Endothelial cell of umbilical vein (primary cell): ENCODE results near the gene HSPB1.

Source experiments
- EZH2 ChIP-seq: IDR thresholded peaks from 2 replicates; pipeline ENCODE4 v1.6.1; 2012; ENCODE audit warnings: borderline replicate concordance, low read depth, mild to moderate bottlenecking, moderate library complexity, low read length, inconsistent platforms; ENCODE audit not compliant: severe bottlenecking
- FOS ChIP-seq: IDR thresholded peaks from 2 replicates; pipeline ENCODE4 v1.6.1; 2011; ENCODE audit warnings: mild to moderate bottlenecking, low read length, moderate library complexity, borderline replicate concordance; ENCODE audit not compliant: insufficient read depth
- JUN ChIP-seq: IDR thresholded peaks from 2 replicates; pipeline ENCODE4 v1.6.1; 2011; ENCODE audit warnings: borderline replicate concordance, low read depth; ENCODE audit not compliant: insufficient read length, insufficient read depth
- MAX ChIP-seq: IDR thresholded peaks from 2 replicates; pipeline ENCODE4 v1.6.1; 2011; ENCODE audit not compliant: insufficient read depth, insufficient read length
- MYC ChIP-seq: IDR thresholded peaks from one replicate; pipeline ENCODE4 v1.6.1; 2011; ENCODE audit warnings: mild to moderate bottlenecking, low read depth, low read length
- POLR2A ChIP-seq: IDR thresholded peaks from 2 replicates; pipeline ENCODE4 v1.6.1; 2012; ENCODE audit warnings: low read depth, mild to moderate bottlenecking, control low read depth, low read length
- POLR2AphosphoS5 ChIP-seq: IDR thresholded peaks from 2 replicates; pipeline ENCODE4 v1.6.1; 2012; ENCODE audit warnings: low read depth, mild to moderate bottlenecking, control low read depth, low read length, moderate library complexity; ENCODE audit not compliant: insufficient read depth
- TF ChIP-seq, protein P1 (sequence below), 2 donors: IDR thresholded peaks; 1 replicate in 1 of 2; 2 replicates in 1 of 2; pipeline ENCODE4 v1.5.1; 2011; ENCODE audit warnings: low read length in 2 of 2, mild to moderate bottlenecking in 2 of 2, moderate library complexity in 2 of 2, control low read depth in 1 of 2, inconsistent platforms in 1 of 2, low read depth in 1 of 2; ENCODE audit not compliant: insufficient read depth in 1 of 2; ENCODE audit errors: extremely low read depth in 1 of 2

- TF ChIP-seq POLR2AphosphoS5 (no peak), POLR2A (no peak), EZH2 (no peak), MAX (no peak), FOS (no peak), JUN (no peak), MYC (no peak)
- TF ChIP-seq, protein P1, sequence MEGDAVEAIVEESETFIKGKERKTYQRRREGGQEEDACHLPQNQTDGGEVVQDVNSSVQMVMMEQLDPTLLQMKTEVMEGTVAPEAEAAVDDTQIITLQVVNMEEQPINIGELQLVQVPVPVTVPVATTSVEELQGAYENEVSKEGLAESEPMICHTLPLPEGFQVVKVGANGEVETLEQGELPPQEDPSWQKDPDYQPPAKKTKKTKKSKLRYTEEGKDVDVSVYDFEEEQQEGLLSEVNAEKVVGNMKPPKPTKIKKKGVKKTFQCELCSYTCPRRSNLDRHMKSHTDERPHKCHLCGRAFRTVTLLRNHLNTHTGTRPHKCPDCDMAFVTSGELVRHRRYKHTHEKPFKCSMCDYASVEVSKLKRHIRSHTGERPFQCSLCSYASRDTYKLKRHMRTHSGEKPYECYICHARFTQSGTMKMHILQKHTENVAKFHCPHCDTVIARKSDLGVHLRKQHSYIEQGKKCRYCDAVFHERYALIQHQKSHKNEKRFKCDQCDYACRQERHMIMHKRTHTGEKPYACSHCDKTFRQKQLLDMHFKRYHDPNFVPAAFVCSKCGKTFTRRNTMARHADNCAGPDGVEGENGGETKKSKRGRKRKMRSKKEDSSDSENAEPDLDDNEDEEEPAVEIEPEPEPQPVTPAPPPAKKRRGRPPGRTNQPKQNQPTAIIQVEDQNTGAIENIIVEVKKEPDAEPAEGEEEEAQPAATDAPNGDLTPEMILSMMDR (IDR thresholded peaks at IDR 0.05; ENCODE audit: extremely low read depth in 1 of 2, insufficient read depth in 1 of 2, low read depth in 1 of 2, low read length in 2 of 2): no peak
Measured at GRCh38 chr7:76293407-76293901, 9.0 kb upstream of the HSPB1 start.
